ENCODE results near the gene THEMIS.

DNA sequence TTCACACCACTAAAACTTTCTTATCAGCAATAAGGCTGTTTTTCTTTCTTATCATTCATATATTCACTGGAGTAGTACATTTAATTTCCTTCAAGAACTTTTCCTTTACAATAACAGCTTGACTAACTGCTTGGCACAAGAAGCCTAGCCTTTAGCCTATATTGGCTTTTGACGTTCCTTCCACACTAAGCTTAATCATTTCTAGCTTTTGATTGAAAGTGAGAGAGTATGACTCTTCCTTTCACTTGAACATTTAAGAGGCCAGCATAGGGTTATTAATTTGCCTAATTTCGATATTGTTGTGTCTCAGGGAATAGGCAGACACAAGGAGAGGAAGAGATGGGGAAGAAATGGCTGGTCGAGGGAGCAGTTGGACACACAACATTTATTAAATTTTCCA is 23.6 kb downstream of the THEMIS start:
- TF ChIP-seq, protein P1, sequence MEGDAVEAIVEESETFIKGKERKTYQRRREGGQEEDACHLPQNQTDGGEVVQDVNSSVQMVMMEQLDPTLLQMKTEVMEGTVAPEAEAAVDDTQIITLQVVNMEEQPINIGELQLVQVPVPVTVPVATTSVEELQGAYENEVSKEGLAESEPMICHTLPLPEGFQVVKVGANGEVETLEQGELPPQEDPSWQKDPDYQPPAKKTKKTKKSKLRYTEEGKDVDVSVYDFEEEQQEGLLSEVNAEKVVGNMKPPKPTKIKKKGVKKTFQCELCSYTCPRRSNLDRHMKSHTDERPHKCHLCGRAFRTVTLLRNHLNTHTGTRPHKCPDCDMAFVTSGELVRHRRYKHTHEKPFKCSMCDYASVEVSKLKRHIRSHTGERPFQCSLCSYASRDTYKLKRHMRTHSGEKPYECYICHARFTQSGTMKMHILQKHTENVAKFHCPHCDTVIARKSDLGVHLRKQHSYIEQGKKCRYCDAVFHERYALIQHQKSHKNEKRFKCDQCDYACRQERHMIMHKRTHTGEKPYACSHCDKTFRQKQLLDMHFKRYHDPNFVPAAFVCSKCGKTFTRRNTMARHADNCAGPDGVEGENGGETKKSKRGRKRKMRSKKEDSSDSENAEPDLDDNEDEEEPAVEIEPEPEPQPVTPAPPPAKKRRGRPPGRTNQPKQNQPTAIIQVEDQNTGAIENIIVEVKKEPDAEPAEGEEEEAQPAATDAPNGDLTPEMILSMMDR (IDR thresholded peaks at IDR 0.05): no peak
- TF ChIP-seq POLR2A (IDR thresholded peaks at IDR 0.05) (no peak), POLR2AphosphoS5 (IDR thresholded peaks at IDR 0.05) (no peak)

Data from suprapubic skin (tissue), 4 donors.